DOHH2 (cell line): Measurements from ENCODE around the gene POLN.

Experiments
- H3F3A ChIP-seq: fragments of 200-600 bp; sonication (generic), shearing (Covaris generic); 2 replicates; pipeline ENCODE4 v1.6.0; 2016; ENCODE audit warnings: antibody characterized with exemption, mild to moderate bottlenecking; ENCODE audit not compliant: control insufficient read depth, insufficient read depth
- H3K27ac ChIP-seq: fragments of 200-600 bp; sonication (generic); 2 replicates; pipeline ENCODE4 v1.5.1; 2014; ENCODE audit warnings: low read depth, mild to moderate bottlenecking, low read length, moderate library complexity
- H3K27me3 ChIP-seq: fragments of 200-600 bp; sonication (generic); 2 replicates; pipeline ENCODE4 v1.6.1; 2014; ENCODE audit warnings: mild to moderate bottlenecking, low read length, mixed read lengths; ENCODE audit not compliant: control insufficient read depth
- H3K36me3 ChIP-seq: fragments of 200-600 bp; sonication (generic); 2 replicates; pipeline ENCODE4 v1.6.1; 2014; ENCODE audit warnings: mild to moderate bottlenecking, low read length, moderate library complexity, mixed read lengths; ENCODE audit not compliant: control insufficient read depth
- H3K4me1 ChIP-seq: fragments of 200-600 bp; sonication (generic); 2 replicates; pipeline ENCODE4 v1.6.1; 2014; ENCODE audit warnings: mild to moderate bottlenecking, low read length, mixed read lengths; ENCODE audit not compliant: control insufficient read depth
- H3K4me2 ChIP-seq: fragments of 200-600 bp; sonication (generic); 2 replicates; pipeline ENCODE4 v1.6.0; 2014; ENCODE audit warnings: mild to moderate bottlenecking, low read length, moderate library complexity
- H3K4me3 ChIP-seq: fragments of 200-600 bp; sonication (generic); 2 replicates; pipeline ENCODE4 v1.5.1; 2014; ENCODE audit warnings: mild to moderate bottlenecking, low read length, mixed read lengths
- H3K79me2 ChIP-seq: fragments of 200-600 bp; sonication (generic); 2 replicates; pipeline ENCODE4 v1.6.1; 2014; ENCODE audit warnings: mild to moderate bottlenecking, low read length, mixed read lengths; ENCODE audit not compliant: control insufficient read depth
- H3K9me2 ChIP-seq: fragments of 200-600 bp; sonication (generic); replicated peaks from 2 replicates; pipeline ENCODE4 v1.6.1; 2014; ENCODE audit warnings: mild to moderate bottlenecking, low read length, mixed read lengths; ENCODE audit not compliant: control insufficient read depth
- H3K9me3 ChIP-seq: fragments of 200-600 bp; sonication (generic); 2 replicates; pipeline ENCODE4 v1.6.1; 2014; ENCODE audit warnings: antibody characterized with exemption, low read length, mixed read lengths; ENCODE audit not compliant: control insufficient read depth, insufficient read depth
- H4K20me1 ChIP-seq: fragments of 200-600 bp; sonication (generic); 2 replicates; pipeline ENCODE4 v1.6.0; 2014; ENCODE audit warnings: low read depth, mild to moderate bottlenecking, antibody characterized with exemption, low read length, moderate library complexity; ENCODE audit not compliant: control insufficient read depth, insufficient read depth
- EZH2phosphoT487 ChIP-seq: fragments of 200-600 bp; sonication (generic); IDR thresholded peaks from 2 replicates; pipeline ENCODE4 v1.6.1; 2017; ENCODE audit warnings: borderline replicate concordance, mild to moderate bottlenecking, antibody characterized with exemption, low read length, moderate library complexity, mixed read lengths
- TF ChIP-seq, protein P1 (sequence below): fragments of 200-600 bp; sonication (generic); IDR thresholded peaks from one replicate; pipeline ENCODE4 v1.5.1; 2014; ENCODE audit warnings: antibody characterized with exemption, mild to moderate bottlenecking, low read depth, low read length; ENCODE audit not compliant: poor library complexity, severe bottlenecking

POLN gene

DNA sequence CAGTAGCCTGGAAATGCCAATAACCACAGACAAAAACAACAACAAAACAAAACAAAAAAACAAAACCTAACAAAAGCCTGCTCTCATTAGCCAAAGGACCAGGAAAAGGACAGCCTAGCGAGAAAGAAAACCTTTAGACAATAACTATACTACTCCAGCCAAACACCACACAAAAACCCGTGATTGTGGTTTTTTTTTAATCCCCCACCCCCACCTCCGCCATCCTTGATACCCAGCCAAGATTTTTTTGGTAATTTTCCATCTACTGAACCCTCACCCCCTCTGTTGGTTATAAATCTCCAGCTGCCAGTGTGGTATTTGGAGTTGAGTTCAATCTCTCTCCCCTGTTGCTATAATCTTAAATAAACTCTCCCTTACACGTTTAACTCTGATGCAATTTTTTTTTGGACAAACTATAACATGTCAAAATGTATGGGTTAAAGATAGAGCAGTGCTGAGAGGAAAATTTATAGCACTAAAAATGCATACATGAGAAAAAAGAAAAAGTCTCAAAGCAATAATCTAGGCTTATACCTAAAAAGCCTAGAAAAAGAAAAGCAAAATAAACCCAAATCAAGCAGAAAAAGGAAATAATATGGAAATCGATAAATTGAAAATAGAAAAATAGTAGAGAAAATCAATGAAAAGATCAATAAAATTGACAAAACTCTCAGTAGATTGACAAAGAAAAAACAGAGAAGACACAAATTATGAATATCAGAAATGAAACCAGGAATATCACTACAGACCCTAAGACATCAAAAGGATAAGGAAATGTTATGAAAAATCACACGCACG lies 99.1 kb downstream of the POLN start:
- H3K9me3 ChIP-seq, result no peaks in the 10 kb centered on the region
- no peaks in the 10 kb centered on the region for H3K79me2 ChIP-seq
- H4K20me1 ChIP-seq, result no peaks in the 10 kb centered on the region
- H3K27me3 ChIP-seq, result 0 out of 2 replicates have a peak, but pooled peaks cover 7% of the 10 kb centered on the region
- no peaks in the 10 kb centered on the region for H3K36me3 ChIP-seq
- TF ChIP-seq, protein P1, sequence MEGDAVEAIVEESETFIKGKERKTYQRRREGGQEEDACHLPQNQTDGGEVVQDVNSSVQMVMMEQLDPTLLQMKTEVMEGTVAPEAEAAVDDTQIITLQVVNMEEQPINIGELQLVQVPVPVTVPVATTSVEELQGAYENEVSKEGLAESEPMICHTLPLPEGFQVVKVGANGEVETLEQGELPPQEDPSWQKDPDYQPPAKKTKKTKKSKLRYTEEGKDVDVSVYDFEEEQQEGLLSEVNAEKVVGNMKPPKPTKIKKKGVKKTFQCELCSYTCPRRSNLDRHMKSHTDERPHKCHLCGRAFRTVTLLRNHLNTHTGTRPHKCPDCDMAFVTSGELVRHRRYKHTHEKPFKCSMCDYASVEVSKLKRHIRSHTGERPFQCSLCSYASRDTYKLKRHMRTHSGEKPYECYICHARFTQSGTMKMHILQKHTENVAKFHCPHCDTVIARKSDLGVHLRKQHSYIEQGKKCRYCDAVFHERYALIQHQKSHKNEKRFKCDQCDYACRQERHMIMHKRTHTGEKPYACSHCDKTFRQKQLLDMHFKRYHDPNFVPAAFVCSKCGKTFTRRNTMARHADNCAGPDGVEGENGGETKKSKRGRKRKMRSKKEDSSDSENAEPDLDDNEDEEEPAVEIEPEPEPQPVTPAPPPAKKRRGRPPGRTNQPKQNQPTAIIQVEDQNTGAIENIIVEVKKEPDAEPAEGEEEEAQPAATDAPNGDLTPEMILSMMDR, result no peak
- no peak for TF ChIP-seq EZH2phosphoT487
- no peaks in the 10 kb centered on the region for H3K9me2 ChIP-seq
- no peaks in the 10 kb centered on the region for H3K4me1 ChIP-seq
- no peak overlapping the region for H3K4me2 ChIP-seq
- no peak overlapping the region for H3K27ac ChIP-seq
- H3K4me3 ChIP-seq, result no peak overlapping the region
- H3F3A ChIP-seq, result no peaks in the 10 kb centered on the region

DNA sequence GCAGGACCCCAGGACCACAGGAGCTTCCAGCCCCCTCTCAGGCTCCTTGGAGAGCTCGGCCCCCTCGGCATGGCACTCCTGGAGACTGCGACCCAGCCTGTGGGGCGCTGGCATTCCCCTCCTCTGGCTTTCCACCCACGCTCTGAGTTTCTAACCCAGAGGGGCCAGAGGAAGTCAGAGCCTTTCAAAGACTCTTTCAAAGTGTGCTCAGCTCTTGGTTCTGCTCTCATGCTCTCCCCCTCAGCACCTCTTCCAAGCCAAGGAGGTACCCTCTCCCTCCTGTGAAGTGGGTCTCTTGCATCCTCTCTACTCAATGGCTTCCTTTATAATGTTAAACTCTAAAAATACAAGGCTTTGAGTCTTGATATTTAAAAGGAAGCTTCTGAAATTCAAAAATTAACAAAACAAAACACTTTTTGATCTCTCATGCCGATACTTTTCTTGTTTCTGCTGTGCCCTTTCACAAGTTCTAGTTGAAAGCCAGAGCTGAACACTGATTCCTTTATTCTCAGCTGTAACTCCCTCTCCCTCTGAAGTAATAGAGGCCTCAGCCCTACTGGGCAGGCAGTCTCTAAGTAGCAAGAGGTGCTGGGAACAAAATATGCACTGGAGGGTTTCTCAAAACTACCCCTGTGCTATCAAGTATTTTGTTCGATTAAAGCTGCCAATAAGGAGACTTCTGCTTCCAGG lies 100.0 kb downstream of the POLN start:
- no peaks in the 10 kb centered on the region for H3K9me2 ChIP-seq
- no peaks in the 10 kb centered on the region for H3F3A ChIP-seq
- TF ChIP-seq, protein P1, result no peak
- TF ChIP-seq EZH2phosphoT487, result no peak
- H3K4me2 ChIP-seq, result no peak overlapping the region
- H3K4me3 ChIP-seq, result no peak overlapping the region
- no peaks in the 10 kb centered on the region for H4K20me1 ChIP-seq
- H3K27ac ChIP-seq, result no peak overlapping the region
- H3K79me2 ChIP-seq, result no peaks in the 10 kb centered on the region
- H3K36me3 ChIP-seq, result no peaks in the 10 kb centered on the region
- H3K4me1 ChIP-seq, result no peaks in the 10 kb centered on the region
- H3K9me3 ChIP-seq, result no peaks in the 10 kb centered on the region
- 0 out of 2 replicates have a peak, but pooled peaks cover 7% of the 10 kb centered on the region for H3K27me3 ChIP-seq

DNA sequence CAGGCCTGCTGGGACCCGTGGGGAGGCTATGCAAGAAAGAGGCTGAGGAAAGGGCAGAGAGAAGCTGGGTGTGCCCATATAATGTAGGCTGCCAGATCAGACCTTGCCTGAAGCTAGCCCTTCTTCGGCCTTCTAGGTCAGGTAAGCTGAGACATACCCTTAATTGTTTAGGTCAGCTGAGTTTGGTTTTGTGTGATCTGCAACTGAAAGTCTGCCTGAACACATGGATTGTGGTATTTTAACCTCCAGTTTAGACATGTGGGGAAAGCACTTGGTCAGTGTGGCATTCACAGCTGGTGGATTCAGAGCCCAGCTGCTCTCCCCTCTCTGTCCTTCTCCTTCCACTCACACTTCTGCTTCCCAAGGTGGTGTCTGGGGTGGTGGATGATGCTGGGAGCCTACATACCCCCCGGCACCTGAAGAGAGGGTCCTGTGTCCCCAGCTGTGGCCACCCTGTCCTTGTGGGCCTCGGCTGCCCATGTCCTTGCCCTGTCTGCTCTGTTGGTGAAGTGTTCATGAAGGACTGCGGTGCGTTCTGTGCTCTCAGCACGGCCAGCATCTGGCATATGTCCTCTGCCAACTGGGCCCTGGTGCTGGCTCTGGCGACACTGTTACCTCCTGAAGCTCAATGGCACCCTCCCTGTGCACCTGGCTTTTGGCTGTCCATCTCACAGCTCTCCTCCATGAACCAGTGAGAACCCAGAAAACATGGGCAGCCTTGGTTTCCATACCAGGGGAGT lies 100.7 kb downstream of the POLN start:
- Histone ChIP-seq H3K9me3 (no peaks in the 10 kb centered on the region), H3K9me2 (no peaks in the 10 kb centered on the region), H3F3A (no peaks in the 10 kb centered on the region), H3K36me3 (no peaks in the 10 kb centered on the region), H3K4me2 (no peak overlapping the region), H3K4me3 (no peak overlapping the region), H3K27ac (no peak overlapping the region), H3K4me1 (no peaks in the 10 kb centered on the region), H4K20me1 (no peaks in the 10 kb centered on the region), H3K79me2 (no peaks in the 10 kb centered on the region), H3K27me3 (0 out of 2 replicates have a peak, but pooled peaks cover 5% of the 10 kb centered on the region)
- TF ChIP-seq EZH2phosphoT487, result no peak
- TF ChIP-seq, protein P1, result no peak
